DOHH2 (cell line): ENCODE measurements around the gene KRTAP16-1.

ENCODE experiments used
- EZH2phosphoT487 ChIP-seq: fragments of 200-600 bp; sonication (generic); IDR thresholded peaks from 2 replicates; pipeline ENCODE4 v1.6.1; 2017; ENCODE audit warnings: borderline replicate concordance, mild to moderate bottlenecking, antibody characterized with exemption, low read length, moderate library complexity, mixed read lengths
- TF ChIP-seq, protein P1 (sequence below): fragments of 200-600 bp; sonication (generic); IDR thresholded peaks from one replicate; pipeline ENCODE4 v1.5.1; 2014; ENCODE audit warnings: antibody characterized with exemption, mild to moderate bottlenecking, low read depth, low read length; ENCODE audit not compliant: poor library complexity, severe bottlenecking

DNA sequence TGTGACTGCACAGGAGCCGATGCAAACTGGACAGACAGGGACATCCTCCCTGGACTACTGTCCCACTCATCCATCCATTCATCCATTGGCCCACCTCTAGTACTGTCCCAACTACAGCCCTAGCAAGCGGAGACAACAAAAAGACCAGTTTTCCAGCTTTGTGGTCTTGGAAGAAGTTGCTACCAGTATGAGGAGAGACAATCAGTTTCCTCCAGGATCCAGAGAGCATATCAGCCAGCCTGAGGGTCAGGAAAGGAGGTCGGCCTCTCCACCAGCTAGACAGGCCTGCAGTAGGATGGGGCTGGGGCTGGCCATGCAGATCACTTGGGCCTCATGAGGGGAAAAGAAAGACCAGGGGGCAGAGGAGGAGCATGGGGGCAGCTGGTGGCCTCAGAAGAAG, 24.7 kb upstream of the KRTAP16-1 start:
- TF ChIP-seq EZH2phosphoT487 = no peak
- TF ChIP-seq, protein P1, sequence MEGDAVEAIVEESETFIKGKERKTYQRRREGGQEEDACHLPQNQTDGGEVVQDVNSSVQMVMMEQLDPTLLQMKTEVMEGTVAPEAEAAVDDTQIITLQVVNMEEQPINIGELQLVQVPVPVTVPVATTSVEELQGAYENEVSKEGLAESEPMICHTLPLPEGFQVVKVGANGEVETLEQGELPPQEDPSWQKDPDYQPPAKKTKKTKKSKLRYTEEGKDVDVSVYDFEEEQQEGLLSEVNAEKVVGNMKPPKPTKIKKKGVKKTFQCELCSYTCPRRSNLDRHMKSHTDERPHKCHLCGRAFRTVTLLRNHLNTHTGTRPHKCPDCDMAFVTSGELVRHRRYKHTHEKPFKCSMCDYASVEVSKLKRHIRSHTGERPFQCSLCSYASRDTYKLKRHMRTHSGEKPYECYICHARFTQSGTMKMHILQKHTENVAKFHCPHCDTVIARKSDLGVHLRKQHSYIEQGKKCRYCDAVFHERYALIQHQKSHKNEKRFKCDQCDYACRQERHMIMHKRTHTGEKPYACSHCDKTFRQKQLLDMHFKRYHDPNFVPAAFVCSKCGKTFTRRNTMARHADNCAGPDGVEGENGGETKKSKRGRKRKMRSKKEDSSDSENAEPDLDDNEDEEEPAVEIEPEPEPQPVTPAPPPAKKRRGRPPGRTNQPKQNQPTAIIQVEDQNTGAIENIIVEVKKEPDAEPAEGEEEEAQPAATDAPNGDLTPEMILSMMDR = no peak
